ENCODE data around the gene TBCEL. TPM values are rescaled to one million over a fixed set of nuclear protein-coding genes. Genes with fewer than 3 reads are reported as not detected.
A peak's percentile ranks its signal among the peaks of the same experiment; 100 is the strongest.
"Not testable (repeated sequence)": the region's sequence is repeated elsewhere in the genome, so short reads cannot be mapped to it uniquely, and the experiment has no call there.

TBCEL gene
- total RNA-seq, 2 experiments from 2014 or later: 7.7 to 8.2 TPM

DNA sequence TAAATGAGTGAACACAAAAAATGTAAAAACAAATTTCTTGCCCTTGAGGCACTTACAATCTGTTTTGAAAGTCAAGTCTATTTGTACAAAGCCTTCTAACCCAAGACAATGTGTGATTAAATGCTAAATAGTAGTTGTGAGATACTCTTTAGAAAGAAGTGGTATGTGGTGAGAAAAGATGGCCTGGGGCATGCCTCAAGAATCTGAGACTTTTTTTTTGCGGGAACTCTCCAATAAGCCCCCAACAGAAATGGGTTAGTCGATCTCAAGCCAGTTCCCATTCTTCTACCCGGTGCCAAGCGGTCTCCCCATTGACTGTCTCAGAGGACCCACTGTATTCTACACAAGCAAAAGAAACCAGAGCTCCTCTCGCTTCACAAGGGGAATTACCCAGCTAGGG, 26.9 kb upstream of the TBCEL start:
- Mint-ChIP-seq H3K4me1 (no peaks in the 10 kb centered on the region), H3K36me3 (ENCODE audit: low read depth) (no peaks in the 10 kb centered on the region), H3K27ac (no peak overlapping the region), H3K4me3 (no peak overlapping the region), H3K27me3 (peaks cover 10% of the 10 kb centered on the region), H3K9me3 (ENCODE audit: low read depth) (no peaks in the 10 kb centered on the region)
- ChIA-PET CTCF (no interaction called here), POLR2A (no interaction called here)
- no peak for ATAC-seq
- intact Hi-C loops (cut with DNase I, micrococcal nuclease): no loop called here
- no peak for DNase-seq

DNA sequence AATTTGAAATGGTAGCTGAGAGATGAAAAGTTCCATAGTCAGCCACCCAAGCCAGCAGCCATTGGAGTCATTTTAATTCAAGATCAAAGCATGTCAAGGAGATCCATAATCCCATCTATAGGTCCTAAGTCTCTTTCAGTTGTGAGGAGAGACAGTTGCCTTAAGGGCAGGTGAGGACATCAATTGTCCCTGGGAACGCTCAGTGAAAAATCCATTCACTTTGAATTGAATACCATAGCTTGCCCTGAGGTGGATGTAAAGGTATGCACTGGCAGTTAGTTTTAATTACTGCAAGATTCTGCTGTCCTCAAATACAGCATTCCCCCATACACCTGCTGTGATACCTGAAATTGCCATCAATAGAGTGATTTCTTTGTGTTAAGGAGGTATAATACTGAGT, 25.3 kb upstream of the TBCEL start:
- no peak overlapping the region for H3K4me3 Mint-ChIP-seq
- CTCF ChIA-PET: interaction anchor here (1.3 kb wide), 1 partner anchor 13 kb away, joined by 4 read pairs; no protein-coding TSS in a partner anchor
- DNase-seq: no peak
- no peak overlapping the region for H3K27ac Mint-ChIP-seq
- H3K9me3 Mint-ChIP-seq (ENCODE audit: low read depth): no peaks in the 10 kb centered on the region
- POLR2A ChIA-PET: no interaction called here
- ATAC-seq: no peak
- H3K27me3 Mint-ChIP-seq: peaks cover 13% of the 10 kb centered on the region
- no peaks in the 10 kb centered on the region for H3K36me3 Mint-ChIP-seq (ENCODE audit: low read depth)
- intact Hi-C loops (cut with DNase I, micrococcal nuclease): no loop called here
- H3K4me1 Mint-ChIP-seq: no peaks in the 10 kb centered on the region

DNA sequence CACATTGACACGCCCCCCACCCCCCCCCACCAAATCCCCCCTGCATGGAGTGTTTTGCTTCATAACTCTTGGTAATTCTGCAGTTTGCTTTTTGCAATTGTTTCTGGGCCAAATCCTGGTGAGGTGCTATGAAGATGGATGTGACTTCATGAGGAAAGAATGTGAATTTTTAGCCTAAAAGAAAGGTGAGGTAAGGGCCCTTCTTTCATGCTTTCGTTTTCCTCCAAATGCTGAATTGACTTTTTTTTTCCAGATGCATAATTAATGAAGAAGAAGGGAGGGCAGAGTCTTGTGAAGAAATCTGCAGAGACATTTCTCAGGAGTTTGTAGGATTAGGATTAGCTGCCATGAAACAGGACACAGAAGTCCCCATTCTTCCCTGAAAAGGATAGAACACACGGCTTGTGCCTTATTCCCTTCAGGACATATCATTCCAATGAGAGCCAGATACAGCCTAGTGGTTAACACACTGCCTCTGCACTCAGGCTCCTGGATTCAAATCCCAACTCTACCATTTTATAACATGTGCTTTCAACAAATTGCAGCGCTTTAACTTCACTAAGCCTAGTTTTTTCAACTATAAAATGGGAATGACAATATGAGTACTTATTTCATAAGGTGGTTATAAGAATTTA, 19.6 kb upstream of the TBCEL start:
- H3K36me3 Mint-ChIP-seq (ENCODE audit: low read depth): no peaks in the 10 kb centered on the region
- H3K9me3 Mint-ChIP-seq (ENCODE audit: low read depth): peaks cover 6% of the 10 kb centered on the region
- ATAC-seq: no peak
- H3K27me3 Mint-ChIP-seq: peaks cover 27% of the 10 kb centered on the region
- intact Hi-C loops (cut with DNase I, micrococcal nuclease): no loop called here
- ChIA-PET POLR2A (no interaction called here), CTCF (interaction anchor here (0.6 to 1.3 kb wide), 2 partner anchors 15 to 38 kb away, joined by 4 read pairs; no protein-coding TSS in a partner anchor)
- no peak overlapping the region for H3K27ac Mint-ChIP-seq
- H3K4me1 Mint-ChIP-seq: no peaks in the 10 kb centered on the region
- H3K4me3 Mint-ChIP-seq: no peak overlapping the region
- DNase-seq: no peak

DNA sequence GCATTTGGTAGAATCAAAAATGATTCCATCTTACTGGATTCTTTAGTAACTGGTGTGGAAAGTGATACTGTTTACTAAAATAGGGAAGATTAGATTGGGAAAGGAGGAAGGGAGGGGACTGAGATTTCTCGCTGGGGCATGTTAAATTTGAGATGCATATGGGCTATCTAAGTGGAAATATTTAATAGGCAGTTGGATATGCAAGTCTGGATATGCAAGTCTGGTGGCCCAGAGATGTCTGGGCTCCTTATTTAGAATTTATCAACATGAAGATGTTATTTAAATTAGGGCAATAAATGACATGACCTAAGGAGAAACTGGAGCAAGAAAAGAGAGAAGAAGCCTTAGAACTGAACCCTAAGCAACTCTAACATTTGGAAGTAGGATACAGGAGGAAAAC, 17.0 kb upstream of the TBCEL start:
- H3K27me3 Mint-ChIP-seq: peaks cover 31% of the 10 kb centered on the region
- no peak for DNase-seq
- no peak overlapping the region for H3K4me3 Mint-ChIP-seq
- no peaks in the 10 kb centered on the region for H3K36me3 Mint-ChIP-seq (ENCODE audit: low read depth)
- ChIA-PET POLR2A (no interaction called here), CTCF (no interaction called here)
- H3K4me1 Mint-ChIP-seq: no peaks in the 10 kb centered on the region
- H3K9me3 Mint-ChIP-seq (ENCODE audit: low read depth): peaks cover 6% of the 10 kb centered on the region
- ATAC-seq: no peak
- intact Hi-C loops (cut with DNase I, micrococcal nuclease): no loop called here
- H3K27ac Mint-ChIP-seq: no peak overlapping the region

DNA sequence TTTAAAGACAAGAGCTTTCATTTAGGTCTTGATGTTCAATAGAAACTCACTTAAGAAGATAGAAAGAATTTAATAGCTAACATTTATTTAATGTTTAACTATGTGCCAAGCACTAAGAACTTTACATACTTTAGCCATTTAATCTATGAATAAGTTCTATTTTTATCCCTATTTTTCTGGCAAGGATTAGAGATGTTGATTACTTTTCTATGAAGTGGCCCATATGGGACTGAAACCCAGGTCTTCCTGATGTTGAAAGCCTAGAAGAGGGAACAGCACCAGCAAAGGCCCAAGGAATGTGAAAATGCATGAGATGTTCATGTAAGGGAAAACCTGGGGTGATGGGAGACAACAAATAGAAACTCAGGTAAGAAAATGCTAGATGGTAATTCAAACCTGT, 15.4 kb upstream of the TBCEL start:
- POLR2A ChIA-PET: no interaction called here
- DNase-seq (no peak), ATAC-seq (no peak)
- intact Hi-C loops (cut with DNase I, micrococcal nuclease): no loop called here
- CTCF ChIA-PET: interaction anchor here (0.9 to 2.1 kb wide), 2 partner anchors 10 to 23 kb away, joined by 3 to 6 read pairs; no protein-coding TSS in a partner anchor
- no peak overlapping the region for H3K4me3 Mint-ChIP-seq
- no peaks in the 10 kb centered on the region for H3K36me3 Mint-ChIP-seq (ENCODE audit: low read depth)
- H3K9me3 Mint-ChIP-seq (ENCODE audit: low read depth): peaks cover 6% of the 10 kb centered on the region
- H3K27ac Mint-ChIP-seq: no peak overlapping the region
- H3K27me3 Mint-ChIP-seq: peaks cover 29% of the 10 kb centered on the region
- H3K4me1 Mint-ChIP-seq: no peaks in the 10 kb centered on the region

DNA sequence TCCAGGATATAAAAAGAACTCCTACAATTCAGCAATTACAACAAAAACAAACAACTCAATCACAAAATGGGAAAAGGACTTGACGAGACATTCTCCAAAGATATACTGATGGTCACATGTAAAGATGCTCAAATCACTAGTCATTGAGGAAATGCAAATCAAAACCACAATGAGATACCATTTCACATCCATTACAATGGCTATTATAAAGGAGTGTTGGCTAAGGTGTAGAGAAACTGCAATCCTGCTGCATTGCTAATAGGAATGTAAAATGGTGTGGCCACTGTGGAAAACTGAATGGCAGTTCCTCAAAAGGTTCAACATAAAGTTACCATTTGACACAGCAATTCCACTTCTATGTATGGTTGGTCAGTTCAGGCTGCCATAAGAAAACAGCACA, 11.8 kb upstream of the TBCEL start:
- DNase-seq: no peak
- no peak for ATAC-seq
- H3K4me1 Mint-ChIP-seq: no peaks in the 10 kb centered on the region
- CTCF ChIA-PET: no interaction called here
- no peak overlapping the region for H3K27ac Mint-ChIP-seq
- no peaks in the 10 kb centered on the region for H3K9me3 Mint-ChIP-seq (ENCODE audit: low read depth)
- POLR2A ChIA-PET: no interaction called here
- no peak overlapping the region for H3K4me3 Mint-ChIP-seq
- intact Hi-C loops (cut with DNase I, micrococcal nuclease): no loop called here
- H3K27me3 Mint-ChIP-seq: peaks cover 18% of the 10 kb centered on the region
- H3K36me3 Mint-ChIP-seq (ENCODE audit: low read depth): no peaks in the 10 kb centered on the region

DNA sequence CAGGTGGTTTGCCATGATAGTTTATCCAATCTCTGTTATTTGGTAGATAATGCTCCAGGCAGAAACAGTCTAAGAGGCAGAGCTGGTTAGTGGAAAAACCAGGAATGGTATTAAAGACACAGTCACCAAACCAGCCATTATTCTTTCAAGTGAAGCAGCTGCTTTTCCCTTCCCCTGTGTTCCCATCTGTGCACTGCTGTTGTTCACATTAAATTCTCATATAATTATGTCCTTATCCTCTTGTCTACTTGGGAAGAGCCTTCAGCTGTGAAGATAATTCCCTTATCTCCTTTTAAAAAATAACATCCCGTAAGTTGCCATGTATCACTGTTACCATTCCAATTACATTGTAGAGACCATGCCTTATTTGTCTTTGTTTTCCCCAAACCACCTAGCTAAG, 5.2 kb upstream of the TBCEL start:
- DNase-seq (no peak), ATAC-seq (no peak)
- peaks cover 5% of the 10 kb centered on the region for H3K4me1 Mint-ChIP-seq
- ChIA-PET CTCF (interaction anchor here (0.9 to 1.3 kb wide), 4 partner anchors 11 to 34 kb away, joined by 3 to 6 read pairs (median 4); no protein-coding TSS in a partner anchor), POLR2A (no interaction called here)
- intact Hi-C loops (cut with DNase I, micrococcal nuclease): no loop called here
- peaks cover 7% of the 10 kb centered on the region for H3K27me3 Mint-ChIP-seq
- no peak overlapping the region for H3K4me3 Mint-ChIP-seq
- H3K36me3 Mint-ChIP-seq (ENCODE audit: low read depth): no peaks in the 10 kb centered on the region
- no peak overlapping the region for H3K27ac Mint-ChIP-seq
- no peaks in the 10 kb centered on the region for H3K9me3 Mint-ChIP-seq (ENCODE audit: low read depth)

DNA sequence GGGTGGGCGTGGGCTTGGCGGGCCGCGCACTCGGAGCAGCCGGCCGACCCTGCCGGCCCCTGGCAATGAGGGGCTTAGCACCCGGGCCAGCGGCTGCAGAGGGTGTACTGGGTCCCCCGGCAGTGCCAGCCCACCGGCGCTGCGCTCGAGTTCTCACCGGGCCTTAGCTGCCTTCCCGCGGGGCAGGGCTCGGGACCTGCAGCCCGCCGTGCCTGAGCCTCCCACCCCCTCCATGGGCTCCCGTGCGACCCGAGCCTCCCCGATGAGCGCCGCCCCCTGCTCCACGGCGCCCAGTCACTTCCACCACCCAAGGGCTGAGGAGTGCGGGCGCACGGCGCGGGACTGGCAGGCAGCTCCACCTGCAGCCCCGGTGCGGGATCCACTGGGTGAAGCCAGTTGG, 2.2 kb upstream of the TBCEL start:
- H3K36me3 Mint-ChIP-seq (ENCODE audit: low read depth); DNase-seq; H3K27ac Mint-ChIP-seq; POLR2A ChIA-PET; intact Hi-C loops (cut with DNase I, micrococcal nuclease); H3K4me3 Mint-ChIP-seq; H3K9me3 Mint-ChIP-seq (ENCODE audit: low read depth); H3K27me3 Mint-ChIP-seq; ATAC-seq: not testable (repeated sequence)
- H3K4me1 Mint-ChIP-seq: peaks cover 20% of the 10 kb centered on the region
- CTCF ChIA-PET: interaction anchor here (0.6 kb wide), 1 partner anchor 1899 kb away, joined by 3 read pairs; no protein-coding TSS in a partner anchor

DNA sequence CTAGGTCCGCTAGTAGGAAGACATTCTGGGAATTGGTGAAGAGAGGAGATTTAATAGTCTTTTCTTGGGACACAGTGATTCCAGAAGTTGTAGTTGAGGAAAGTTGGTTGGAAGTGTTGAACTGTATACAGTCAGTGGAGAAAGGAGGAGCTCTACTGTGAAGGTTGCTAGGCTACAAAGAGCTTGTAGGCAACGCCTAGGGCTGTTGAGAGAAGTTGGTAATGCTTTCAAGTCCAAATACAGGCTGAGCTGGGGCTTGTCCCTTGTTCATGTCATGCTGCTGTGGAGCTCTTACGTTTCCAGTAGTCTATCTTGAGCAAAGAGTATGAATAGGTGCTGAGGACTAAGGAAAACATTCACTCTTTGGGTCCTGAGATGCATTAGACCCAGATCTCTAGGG, 1.1 kb downstream of the TBCEL start:
- ATAC-seq (no peak), DNase-seq (no peak)
- CTCF ChIA-PET: interaction anchor here (0.6 to 1.2 kb wide), 3 partner anchors 10 to 230 kb away, joined by 3 to 4 read pairs (median 3); no protein-coding TSS in a partner anchor

DNA sequence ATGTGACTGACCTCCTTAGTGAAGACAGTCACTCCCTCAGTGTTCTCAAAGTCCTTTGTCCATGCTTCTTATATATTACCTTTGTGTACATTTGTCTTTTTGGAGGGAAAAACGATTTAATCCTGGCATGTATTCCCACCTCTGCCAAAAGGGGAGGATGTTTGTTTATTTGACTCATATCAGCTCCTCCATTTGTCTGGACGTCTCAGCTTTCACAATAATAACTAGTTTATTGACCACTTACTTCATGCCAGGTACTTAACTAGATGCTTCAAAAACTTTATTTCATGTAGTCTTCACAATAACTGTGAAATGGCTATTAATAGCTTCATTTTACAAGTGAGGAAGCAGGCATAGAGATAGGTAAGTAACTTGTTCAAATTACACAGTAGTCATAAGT, 5.3 kb downstream of the TBCEL start:
- no peak overlapping the region for H3K4me3 Mint-ChIP-seq
- DNase-seq (no peak), ATAC-seq (no peak)
- POLR2A ChIA-PET: no interaction called here
- H3K36me3 Mint-ChIP-seq (ENCODE audit: low read depth): peaks cover 5% of the 10 kb centered on the region
- CTCF ChIA-PET: no interaction called here
- no peaks in the 10 kb centered on the region for H3K27me3 Mint-ChIP-seq
- H3K4me1 Mint-ChIP-seq: peaks cover 30% of the 10 kb centered on the region
- intact Hi-C loops (cut with DNase I, micrococcal nuclease): no loop called here
- H3K9me3 Mint-ChIP-seq (ENCODE audit: low read depth): no peaks in the 10 kb centered on the region
- H3K27ac Mint-ChIP-seq: no peak overlapping the region

More for the DNA sequence above, 1.1 kb downstream of the TBCEL start:
- peak overlapping the region; percentile 75 for H3K27ac Mint-ChIP-seq
- peak overlapping the region; percentile 78 for H3K4me3 Mint-ChIP-seq
- H3K4me1 Mint-ChIP-seq: peaks cover 27% of the 10 kb centered on the region
- peaks cover 2% of the 10 kb centered on the region for H3K27me3 Mint-ChIP-seq
- intact Hi-C loops (cut with DNase I, micrococcal nuclease): no loop called here
- no peaks in the 10 kb centered on the region for H3K9me3 Mint-ChIP-seq (ENCODE audit: low read depth)
- no peaks in the 10 kb centered on the region for H3K36me3 Mint-ChIP-seq (ENCODE audit: low read depth)
- POLR2A ChIA-PET: no interaction called here

DNA sequence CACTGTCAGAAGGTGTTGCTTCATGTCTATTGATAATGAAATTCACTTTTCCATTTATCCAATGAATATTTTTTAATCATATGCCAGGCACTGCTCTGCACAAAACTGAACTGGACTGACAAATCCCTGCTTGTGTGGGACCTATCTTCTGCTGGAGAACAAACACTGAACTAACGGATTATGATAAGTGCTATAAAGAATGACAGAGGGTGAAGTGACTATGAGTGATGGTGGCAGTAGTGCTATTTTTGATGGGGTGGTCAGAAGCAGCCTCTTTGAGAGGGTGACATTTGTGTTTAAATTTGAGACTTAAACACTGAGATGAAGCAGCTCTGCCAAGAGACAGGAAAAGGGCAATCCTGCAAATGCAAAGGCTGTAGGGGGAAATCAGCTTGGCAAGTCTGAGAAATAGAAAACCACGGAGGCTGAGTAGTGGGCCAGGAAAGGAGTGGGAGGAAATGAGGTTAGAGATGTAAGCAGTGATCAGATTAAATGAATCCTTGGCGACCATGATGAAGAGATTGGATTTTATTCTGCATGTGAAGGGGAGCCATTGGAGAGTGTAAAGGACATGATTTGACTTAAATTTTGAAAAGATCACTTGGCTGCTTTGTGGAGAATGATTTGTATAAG, 6.0 kb downstream of the TBCEL start:
- Mint-ChIP-seq H3K36me3 (ENCODE audit: low read depth) (peaks cover 5% of the 10 kb centered on the region), H3K27me3 (no peaks in the 10 kb centered on the region), H3K9me3 (ENCODE audit: low read depth) (no peaks in the 10 kb centered on the region), H3K4me1 (peaks cover 26% of the 10 kb centered on the region), H3K27ac (no peak overlapping the region), H3K4me3 (no peak overlapping the region)
- CTCF ChIA-PET: interaction anchor here (0.6 kb wide), 1 partner anchor 71 kb away, joined by 3 read pairs; no protein-coding TSS in a partner anchor
- intact Hi-C loops (cut with DNase I, micrococcal nuclease): no loop called here
- DNase-seq (no peak), ATAC-seq (no peak)
- POLR2A ChIA-PET: no interaction called here

DNA sequence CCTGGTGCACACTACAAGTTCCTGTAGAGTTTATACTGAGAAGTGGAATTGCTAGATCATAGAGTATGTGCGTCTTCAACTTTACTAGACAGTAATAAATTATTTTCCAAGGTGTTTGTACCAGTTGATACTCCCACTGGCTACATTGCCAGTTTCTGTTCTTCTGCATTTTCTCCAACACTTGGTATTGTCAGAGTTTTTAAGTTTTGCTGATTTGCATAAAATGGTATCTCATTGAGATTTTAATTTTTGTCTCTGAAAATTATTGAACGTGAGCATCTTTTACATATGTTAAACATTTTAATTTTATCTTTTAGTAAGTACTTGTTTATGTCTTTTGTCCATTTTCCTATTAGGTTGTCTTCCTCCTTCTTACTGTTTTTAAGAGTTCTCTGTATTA, 7.3 kb downstream of the TBCEL start:
- peaks cover 7% of the 10 kb centered on the region for H3K36me3 Mint-ChIP-seq (ENCODE audit: low read depth)
- no peak overlapping the region for H3K27ac Mint-ChIP-seq
- H3K9me3 Mint-ChIP-seq (ENCODE audit: low read depth): no peaks in the 10 kb centered on the region
- POLR2A ChIA-PET: no interaction called here
- H3K27me3 Mint-ChIP-seq: no peaks in the 10 kb centered on the region
- DNase-seq (no peak), ATAC-seq (no peak)
- H3K4me3 Mint-ChIP-seq: no peak overlapping the region
- CTCF ChIA-PET: no interaction called here
- intact Hi-C loops (cut with DNase I, micrococcal nuclease): no loop called here
- peaks cover 28% of the 10 kb centered on the region for H3K4me1 Mint-ChIP-seq

Data from activated CD4-positive, alpha-beta T cell treated with anti-CD3 and anti-CD28 coated beads for 36 hours (primary cell).